Upper lobe of left lung (tissue), 4 donors: ENCODE data around the gene PKNOX1.

Source experiments
- EP300 ChIP-seq, 4 donors: sonication (generic); formaldehyde crosslinking; IDR thresholded peaks; one replicate each; pipeline ENCODE4 v1.5.1; 2017; ENCODE audit warnings: antibody characterized with exemption in 4 of 4, control low read depth in 2 of 4
- POLR2A ChIP-seq, 4 donors: fragments of 450-650 bp; IDR thresholded peaks; one replicate each; pipeline ENCODE4 v1.5.1; 2016 to 2017; ENCODE audit warnings: antibody characterized with exemption in 4 of 4, mild to moderate bottlenecking in 2 of 4
- TF ChIP-seq, protein P1 (sequence below), 6 experiments: fragments of 450-650 bp in 4 of 6; fragments of 200-600 bp in 2 of 6; sonication (generic) in 2 of 6; IDR thresholded peaks; one replicate each; pipeline ENCODE4 v1.5.1; 2016 to 2019; ENCODE audit warnings: antibody characterized with exemption in 6 of 6

DNA sequence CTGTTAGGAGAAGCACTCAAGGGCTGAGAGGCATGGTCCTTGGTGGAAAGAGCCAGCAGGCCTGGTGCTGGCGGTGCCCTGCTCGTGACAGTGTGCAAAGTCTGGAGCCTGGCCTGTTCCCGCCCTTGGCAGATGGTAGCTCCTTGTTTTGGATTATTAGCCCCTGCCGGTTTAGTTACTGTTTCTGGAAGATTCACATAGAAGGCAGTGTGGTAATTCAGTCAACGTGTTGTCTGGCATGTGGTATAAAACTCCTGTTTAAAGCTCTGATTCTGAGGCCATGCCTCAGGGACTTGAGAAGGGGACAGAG lies 6.8 kb downstream of the PKNOX1 start:
- no peak for TF ChIP-seq POLR2A (IDR thresholded peaks at IDR 0.05)
- TF ChIP-seq, protein P1, sequence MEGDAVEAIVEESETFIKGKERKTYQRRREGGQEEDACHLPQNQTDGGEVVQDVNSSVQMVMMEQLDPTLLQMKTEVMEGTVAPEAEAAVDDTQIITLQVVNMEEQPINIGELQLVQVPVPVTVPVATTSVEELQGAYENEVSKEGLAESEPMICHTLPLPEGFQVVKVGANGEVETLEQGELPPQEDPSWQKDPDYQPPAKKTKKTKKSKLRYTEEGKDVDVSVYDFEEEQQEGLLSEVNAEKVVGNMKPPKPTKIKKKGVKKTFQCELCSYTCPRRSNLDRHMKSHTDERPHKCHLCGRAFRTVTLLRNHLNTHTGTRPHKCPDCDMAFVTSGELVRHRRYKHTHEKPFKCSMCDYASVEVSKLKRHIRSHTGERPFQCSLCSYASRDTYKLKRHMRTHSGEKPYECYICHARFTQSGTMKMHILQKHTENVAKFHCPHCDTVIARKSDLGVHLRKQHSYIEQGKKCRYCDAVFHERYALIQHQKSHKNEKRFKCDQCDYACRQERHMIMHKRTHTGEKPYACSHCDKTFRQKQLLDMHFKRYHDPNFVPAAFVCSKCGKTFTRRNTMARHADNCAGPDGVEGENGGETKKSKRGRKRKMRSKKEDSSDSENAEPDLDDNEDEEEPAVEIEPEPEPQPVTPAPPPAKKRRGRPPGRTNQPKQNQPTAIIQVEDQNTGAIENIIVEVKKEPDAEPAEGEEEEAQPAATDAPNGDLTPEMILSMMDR (IDR thresholded peaks at IDR 0.05) = no peak
- TF ChIP-seq EP300 (IDR thresholded peaks at IDR 0.05) = no peak
